GOT3 (cell line): ENCODE results near the gene FGF4.
"Not testable (repeated sequence)": the region's sequence is repeated elsewhere in the genome, so short reads cannot be mapped to it uniquely, and the experiment has no call there.

Experiments
- DNase-seq: peaks from one replicate; lab custom pipeline; 2025; ENCODE audit warnings: mixed read lengths; lab: John Stamatoyannopoulos, UW

FGF4 gene

DNA sequence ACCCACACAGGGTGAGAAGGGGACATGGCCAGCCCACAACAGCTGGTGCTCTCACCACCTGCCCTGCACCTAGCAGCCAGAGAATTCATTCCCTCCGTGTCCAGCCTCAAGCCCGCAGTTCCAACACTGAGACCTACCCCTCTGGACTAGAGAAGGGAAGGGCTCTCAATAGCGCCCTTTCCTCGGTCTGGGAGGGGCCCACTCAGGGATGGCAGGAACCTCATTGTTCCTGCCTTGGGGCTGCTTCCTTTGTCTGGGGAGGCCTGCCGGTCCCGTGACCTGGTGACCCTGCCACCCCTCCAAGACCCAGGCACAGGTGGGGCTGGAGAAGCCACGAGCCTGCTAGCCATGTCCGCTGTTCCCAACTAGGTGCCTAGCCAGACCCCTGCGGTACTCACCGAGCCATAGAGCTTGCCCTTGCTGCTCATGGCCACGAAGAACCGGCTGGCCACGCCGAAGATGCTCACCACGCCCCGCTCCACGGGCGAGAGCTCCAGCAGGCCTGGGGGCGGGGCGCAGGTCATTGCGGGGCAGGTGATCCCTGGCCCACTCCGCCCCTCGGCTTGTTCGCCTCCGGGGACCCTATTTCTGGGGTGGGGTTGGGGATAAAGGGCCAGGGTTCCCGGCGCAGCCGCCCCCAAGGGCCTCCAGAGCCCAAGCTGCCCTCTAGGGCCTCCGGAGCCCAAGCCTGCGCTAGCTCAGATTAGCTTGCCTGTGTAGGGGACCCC, 1.4 kb downstream of the FGF4 start:
- no peak for DNase-seq

DNA sequence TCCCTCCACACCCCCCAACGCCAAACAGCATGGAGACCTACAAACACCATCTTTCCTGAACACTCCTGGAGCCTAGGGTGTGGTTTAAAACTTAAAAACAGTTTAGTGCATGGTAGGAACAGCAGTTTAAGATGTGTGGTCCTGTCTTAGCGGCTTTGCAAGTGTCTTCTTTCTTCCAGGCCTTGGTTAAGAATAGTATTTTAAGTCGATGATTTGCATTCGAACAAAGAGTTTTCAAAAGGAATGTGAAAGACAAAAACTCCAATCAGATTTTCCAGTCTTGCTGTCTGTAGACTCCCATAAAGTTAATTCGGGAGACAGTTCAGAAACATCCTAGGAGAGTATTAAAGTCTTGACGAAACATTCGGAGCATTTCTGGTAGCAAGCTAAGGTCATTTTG, 3.7 kb downstream of the FGF4 start:
- no peak for DNase-seq

DNA sequence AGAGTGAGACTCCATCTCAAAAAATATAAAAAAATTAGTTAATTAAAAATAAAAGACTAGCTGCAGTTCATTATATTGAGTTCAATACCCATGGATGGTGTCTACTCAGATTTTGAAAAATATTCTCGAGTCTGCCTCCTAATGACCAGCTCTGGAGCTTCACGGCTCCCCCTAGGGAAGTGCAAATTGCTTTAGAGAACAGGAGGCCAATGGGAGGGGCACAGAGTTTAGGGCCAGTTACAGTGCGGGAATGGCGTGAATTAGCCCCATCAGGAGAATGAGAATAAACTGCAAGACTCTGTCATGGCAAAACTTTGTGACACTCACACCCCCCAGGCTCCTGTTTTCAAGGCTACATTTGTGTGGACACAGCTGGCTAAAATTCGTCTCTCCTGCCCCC, 4.6 kb downstream of the FGF4 start:
- DNase-seq: no peak

DNA sequence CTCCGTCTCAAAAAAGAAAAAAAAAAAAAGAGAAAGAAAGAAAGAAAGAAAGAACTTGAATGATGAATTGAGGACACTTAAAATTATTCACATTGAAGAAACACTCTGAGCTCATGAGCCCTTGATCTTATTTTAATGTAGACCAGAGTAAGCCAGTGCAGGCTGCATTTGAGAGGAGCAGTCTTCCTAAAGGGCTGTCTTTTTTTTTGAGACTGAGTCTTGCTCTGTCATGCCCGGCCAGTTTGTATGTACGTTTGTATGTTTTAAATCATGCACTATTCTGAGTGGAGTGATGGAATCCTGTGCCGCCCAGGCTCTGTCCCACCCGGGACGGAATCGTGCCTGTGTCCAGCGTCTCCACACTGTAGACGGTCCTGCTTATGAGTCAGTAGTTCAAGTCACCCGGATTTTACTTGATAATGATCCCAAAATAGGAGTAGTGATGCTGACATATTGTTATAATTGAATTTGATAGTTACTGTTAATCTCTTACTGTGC, 9.6 kb downstream of the FGF4 start:
- no peak for DNase-seq

DNA sequence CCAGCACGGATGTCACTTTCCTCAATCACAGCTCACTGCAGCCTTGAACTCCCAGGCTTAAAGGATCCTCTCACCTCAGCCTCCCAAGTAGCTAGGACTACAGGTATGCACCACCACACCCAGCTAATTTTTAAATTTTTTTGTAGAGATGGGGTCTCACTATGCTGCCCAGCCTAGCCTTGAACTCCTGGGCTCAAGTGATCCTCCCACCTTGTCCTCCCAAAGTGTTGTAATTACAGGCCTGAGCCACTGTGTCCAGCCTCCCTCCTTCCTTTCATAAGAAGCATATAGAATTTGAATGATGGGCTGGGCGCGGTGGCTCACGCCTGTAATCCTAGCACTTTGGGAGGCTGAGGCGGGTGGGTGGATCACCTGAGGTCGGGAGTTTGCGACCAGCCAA, 10.2 kb downstream of the FGF4 start:
- DNase-seq: not testable (repeated sequence)

DNA sequence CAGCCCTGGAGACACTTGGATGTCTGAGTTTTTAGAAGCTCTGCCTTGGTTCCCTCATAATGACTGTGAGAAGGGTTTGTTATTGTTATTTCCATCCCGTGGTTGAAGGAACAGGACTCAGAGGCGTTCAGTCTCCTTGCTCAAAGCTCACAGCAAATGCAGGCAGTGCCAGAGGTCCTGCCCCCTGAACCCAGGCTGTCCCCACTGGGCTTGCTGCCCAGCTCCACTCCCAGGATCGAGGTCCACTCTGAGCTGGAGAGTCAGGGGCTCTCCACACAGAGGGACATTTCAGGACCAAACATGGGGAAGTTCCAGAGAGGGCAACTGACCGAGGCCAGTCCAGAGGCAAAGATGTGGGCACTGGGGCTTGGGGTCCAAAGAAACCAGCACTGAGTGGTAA, 14.8 kb downstream of the FGF4 start:
- no peak for DNase-seq

DNA sequence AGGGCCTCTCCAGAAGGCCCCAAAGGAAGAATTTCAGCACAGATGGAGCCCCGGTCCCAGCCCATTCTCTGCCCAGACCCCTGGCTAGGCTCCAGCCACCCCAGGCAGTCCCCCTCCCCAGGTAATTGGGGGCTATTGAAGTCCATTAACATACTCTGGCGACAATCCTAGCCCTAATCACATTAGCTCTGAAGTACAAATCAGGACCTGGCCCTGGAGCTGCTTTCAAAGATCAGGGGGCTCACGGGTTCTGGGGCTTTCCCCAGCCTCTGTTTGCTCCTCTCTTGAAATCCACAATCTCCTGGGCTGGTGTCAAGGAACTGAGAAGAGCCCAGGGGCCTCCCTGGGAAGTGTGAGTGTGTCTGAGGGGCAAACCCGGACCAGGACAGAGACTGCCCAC, 22.3 kb downstream of the FGF4 start:
- DNase-seq: no peak

DNA sequence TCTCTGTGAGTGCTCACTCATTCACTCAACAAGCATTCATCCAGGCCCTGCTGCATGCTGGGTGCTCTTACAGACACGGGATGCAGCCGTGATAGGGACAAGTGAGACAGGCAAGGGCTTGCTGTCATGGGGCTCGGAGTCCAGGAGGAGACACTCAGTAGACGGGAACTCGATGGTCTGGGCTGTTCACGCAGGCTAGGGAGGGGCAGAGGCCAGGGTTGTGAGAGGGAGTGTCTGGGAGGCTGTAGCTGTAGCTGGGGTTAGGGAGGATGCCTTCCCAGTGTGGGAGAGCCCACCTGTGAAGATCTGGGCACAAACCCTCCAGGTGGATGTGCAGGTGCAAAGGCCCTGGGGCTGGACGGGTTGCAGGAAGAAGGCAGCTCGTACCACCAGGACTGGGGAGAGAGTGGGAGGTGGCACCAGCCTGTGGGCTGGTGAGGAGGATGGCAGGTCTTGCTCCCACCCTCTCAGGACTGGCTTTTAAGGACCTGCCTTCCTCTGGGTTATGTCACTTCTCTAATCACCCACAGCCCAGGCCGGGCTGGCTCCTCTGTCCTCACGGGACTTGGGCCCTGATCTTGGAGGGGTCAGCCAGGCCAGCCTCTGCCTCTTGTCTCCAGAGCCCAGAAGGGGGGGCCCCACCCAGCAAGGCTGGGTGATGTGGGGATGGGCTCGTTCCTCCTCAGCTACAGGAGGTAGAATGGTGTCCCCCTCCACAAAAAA, 24.1 kb downstream of the FGF4 start:
- DNase-seq: no peak

DNA sequence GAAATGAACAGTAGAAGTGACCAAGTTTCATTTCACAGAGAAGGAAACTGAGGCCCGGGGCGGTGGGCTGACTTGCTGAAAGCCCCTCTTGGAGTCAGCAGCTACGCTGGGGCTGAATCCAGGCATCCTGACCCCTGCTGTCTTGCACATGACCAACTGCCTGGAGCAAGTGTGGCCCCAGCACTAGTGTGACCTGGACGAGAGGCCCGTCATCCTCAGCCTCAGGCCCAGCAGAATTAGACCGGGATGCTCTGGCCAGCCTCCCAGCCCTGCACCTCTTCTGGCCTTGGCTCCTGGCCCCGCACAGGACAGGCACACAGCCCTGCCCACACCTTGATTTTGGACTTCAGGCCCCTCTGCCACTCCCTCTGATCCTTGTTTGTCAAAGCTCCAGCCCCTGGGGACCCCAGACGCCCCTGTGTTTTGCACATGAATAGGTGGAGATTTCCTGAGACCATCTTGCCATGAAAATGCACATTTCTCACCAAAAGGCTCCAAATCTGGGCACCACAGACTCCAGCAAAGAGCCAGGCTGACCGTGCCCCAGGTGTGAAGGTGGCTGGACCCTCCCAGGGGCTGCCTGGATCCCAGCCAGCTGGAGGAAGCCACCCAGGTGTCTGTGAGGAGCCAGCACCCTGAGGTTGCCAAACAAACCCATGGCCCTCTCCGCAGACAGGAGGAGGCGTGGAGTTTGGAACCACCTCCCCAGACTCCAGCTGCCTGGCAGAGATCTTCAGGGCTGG, 24.9 kb downstream of the FGF4 start:
- no peak for DNase-seq

DNA sequence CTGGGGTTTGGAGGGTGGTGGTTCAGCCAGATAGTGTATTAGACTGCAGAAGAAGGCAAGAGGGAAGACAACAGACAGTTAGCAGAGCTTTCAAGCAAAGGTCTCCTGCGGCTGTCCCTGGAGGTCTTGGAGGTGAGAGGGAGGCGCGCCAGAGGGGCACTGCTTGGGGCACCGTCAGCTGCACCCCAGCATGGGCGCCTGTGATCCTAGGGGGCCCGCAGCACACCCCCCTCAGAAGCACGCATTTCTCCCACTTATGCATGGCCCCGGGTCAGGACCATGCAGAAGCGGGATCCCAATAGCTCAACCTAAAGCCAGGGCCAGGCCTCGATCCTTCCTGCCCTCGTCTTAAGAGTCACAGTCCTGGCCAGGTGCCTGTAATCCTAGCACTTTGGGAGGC, 26.5 kb downstream of the FGF4 start:
- DNase-seq: no peak

DNA sequence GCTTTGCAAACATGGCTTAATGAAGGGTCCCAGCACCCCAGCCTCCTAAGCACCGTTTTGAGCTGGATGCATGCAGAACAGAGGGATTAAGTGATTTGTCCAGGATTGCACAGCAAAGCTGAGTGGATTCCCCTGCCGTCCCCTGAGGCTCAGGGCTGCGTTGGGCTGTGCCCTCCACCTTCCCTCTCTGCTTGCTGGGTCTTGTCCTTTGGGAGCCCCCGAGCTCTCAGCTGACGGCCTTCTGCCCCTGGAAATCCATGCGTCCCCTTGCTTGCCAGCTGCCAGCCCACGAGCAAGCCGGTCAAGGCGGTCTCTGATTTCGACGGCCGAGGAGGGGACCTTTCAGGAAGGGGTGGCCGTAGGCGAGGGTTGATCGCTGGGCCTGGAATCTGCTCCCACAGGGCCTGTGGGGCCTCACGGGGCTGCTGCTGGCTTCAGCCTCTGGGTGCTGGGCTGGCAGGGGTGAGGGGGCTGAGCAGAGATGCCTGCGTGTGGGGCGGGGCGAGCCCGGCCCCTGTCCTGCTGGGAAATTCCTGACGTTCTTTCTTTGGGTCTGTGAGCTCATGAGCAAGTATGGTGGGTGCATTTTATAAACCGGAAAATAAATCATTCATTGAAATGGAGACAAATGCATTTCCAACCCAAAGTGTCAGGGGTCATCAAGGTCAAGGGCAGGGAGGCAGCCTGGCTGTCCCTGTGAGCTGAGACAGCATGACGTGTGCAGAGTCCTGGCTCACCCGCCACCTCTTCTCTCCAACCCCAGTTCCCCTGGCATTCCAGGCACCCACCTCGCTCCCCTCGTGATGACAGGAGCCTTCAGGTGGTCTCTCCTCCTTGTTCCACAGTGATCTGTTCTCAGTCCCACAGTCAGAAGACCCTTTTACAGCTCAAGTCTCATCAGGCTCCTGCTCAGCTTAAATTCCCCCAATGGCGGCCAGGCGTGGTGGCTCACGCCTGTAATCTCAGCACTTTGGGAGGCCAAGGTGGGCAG, 28.1 kb downstream of the FGF4 start:
- no peak for DNase-seq

DNA sequence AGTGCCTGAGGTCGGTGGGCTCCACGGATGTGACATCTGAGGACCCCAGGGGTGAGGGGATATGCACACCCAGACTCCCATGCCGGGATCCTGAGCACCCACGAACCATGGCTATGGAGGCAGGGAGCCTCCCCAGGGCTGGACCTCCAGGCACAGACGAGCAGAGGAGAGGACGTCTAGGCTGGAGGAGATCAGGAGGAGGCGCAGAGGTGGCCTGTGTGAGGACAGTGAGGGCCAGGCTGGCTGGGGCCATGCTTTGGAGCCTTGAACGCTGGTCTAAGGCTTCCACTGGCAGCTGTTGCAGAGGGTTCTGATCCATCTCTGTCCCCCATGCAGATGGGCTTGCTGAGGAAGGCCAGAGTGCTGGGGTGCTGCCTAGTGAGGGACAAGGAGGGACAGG, 29.0 kb downstream of the FGF4 start:
- no peak for DNase-seq

DNA sequence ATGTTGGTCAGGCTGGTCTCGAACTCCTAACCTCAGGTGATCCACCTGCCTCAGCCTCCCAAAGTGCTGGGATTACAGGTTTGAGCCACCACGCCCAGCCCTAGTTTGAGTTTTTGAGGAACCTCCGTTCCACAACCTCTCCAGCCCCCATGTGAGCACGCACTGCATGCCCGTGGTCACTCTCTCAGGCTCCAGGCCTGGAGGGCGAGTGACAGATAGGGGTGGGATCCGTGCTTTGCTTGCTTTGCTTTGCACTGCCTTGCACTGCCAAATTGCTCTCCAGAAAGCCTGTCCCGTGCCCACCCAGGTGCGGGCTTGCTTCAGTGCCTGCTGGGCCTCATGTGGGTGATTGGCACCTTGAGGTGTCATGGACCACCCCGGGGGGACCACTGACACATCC, 29.9 kb downstream of the FGF4 start:
- no peak for DNase-seq

DNA sequence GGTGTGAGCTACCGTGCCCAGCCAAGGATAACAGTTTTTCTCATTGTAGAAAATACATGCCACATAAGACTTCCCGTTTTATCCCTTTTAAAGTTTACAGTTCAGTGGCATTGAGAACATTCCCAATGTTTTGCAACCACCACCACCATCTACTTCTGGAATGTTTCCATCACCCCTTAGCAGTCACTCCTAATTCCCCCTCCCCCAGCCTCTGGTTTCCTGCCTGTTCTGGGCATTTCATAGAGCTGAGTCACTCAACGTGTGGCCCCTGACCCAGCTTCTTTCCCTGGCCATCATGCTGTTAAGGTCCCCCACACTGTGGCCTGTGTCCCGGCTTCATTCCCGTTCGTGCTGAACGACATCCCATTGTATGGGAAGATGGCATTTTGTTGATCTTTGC, 30.7 kb downstream of the FGF4 start:
- DNase-seq: no peak

DNA sequence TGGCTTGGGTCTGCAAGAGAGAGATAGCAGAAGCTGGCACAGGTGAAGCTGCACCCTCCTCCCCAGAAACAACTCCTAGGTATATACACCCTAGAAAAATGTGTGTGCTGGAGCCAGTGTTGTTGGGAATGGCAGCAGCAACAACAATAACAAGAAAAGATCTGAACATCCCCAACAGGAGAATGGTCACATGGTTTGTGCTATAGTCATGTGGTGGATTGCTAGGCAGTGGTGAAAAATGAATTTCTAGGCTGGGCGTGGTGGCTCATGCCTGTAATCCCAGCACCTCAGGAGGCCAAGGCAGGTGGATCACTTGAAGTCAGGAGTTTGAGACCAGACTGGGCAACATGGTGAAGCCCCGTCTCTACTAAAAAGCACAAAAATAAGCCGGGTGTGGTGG, 40.3 kb downstream of the FGF4 start:
- no peak for DNase-seq

DNA sequence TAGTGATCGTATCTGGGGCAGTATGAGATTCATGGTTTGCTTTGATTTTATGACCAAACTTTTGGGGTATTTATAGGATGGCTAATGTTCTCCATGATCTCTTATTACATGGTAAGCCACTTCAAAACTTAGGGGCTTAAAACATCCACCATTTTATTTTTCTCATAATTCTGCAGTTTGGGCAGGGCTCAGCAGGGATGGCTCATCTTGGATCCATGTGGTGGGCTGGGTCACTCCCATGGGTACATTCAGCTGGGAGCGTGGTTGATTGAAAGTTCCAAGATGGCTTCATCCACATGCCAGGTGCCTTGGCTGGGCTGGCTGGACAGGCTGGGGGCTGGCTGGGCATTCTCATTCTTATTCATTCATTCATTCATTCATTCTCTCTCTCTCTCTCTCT, 40.8 kb downstream of the FGF4 start:
- DNase-seq: no peak

DNA sequence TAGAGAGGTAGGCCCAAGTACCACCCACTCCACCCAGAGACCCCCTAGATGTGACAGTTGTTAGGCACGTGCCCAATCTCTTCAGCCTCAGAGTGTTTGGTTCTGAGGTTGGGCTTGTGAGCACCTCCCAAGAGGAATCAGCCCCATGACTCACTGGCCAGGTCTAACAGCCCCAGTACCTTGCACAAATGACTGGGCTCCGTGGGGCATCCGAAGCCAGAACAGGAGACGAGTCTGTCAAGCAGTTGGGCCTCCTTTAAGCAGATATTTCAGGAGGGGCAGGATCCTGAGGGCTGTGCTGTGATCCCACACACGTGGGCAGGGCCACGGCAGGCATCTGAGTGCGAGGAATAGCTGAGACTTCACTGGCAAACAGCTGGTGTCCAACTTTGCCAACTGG, 42.2 kb downstream of the FGF4 start:
- no peak for DNase-seq

DNA sequence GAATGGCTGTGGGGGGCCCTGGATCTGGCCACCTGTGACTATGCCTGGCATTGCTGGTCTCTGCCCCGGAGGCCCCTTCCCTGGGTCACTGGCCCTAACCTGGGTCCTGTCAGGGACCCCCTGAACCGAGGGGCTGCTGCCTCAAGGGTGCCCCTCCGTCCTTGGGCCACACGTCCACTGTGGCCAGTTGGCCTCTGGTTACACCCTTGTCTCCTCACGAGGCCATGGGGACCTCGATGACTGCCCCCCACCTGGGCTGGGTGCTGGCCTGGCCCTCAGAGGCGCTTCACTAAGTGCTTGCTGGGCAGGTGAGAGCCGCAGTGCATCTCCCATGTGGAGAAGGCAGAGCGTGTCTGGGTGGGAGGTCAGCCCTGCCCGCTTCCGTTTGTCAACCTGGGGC, 44.0 kb downstream of the FGF4 start:
- DNase-seq: no peak

DNA sequence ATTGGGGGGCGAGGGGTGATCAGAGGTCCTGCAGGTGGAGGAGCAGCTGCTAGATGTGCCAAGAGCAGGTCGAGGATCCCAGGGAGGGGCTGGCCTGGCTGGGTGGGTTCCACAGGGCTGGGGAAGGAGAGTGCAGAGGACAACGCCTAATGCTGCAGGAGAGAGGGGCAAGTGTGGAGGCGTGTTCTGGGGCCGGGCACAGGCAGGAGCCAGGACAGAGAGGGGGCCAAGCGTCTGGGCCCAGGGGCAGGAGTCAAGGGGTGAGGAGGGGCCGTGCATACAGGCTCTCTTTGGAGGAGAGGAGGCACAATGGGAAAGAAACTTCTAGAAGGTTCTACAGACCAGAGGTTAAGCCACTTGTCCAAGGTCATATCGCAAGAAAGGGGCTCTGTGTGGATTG, 44.6 kb downstream of the FGF4 start:
- no peak for DNase-seq

DNA sequence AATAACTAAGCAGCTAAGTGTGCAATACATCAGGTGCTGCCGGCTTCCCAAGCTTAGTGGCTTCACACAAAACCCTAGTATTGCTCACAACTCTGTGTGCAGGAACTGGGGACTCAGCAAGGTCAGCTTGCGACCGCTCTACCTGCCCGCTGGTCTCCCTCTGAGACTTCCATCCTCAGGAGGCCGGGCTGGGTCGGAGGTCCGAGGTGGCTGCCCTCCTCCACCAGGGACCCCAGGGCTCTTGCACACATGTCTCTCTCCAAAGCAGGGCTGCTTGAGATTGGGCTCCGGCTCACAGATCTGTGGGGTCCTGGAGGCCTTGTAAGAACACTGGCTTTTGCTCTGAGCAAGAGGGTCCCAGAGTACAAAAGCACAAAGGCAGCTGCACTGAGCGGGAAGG, 45.9 kb downstream of the FGF4 start:
- DNase-seq: no peak

DNA sequence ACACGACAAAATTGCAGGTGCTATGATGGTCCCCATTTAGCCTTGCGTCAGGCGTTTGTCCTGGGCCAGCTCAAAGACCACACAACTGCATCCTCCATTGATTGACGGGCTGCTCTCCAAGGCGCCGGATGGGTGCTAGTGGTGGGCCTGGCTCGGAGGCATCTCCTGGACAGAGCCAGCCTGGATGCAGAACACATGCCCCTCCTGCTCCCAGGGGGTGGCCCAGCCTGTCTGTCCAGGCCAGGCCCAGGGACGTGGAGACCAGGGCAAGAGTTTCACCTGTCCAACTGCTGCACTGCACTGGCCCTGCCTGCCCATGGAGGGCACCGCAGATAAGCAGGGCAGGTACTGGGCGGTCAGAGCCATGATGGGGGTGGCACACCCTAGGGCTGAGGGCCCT, 47.9 kb downstream of the FGF4 start:
- DNase-seq: no peak

DNA sequence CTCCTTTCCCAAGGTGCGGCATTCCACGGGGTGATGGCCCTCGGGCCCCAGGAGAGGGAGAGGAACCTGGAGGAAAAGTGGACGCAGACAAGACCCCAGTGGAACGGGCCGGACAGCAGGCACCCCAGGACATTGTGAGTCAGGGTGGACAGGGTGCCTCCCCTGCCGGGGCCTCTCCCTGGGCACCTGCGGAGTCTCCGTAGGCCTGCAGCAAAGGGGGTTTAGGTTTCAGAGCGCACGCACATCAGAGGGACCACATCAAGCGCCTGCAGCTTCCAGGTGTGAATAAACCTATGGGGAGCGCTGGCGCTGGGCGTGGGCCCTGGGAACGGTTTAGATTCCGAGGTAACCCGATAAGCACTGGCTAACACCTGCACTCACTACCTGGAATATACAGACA, 48.7 kb downstream of the FGF4 start:
- no peak for DNase-seq
